GM18526 (cell line): ENCODE data around the gene ZNF853.

Experiments used
- POLR2A ChIP-seq: IDR thresholded peaks from 3 replicates; pipeline ENCODE4 v1.6.1; 2011; ENCODE audit not compliant: insufficient read length; ENCODE audit errors: extremely low read depth

The ZNF853 gene

DNA sequence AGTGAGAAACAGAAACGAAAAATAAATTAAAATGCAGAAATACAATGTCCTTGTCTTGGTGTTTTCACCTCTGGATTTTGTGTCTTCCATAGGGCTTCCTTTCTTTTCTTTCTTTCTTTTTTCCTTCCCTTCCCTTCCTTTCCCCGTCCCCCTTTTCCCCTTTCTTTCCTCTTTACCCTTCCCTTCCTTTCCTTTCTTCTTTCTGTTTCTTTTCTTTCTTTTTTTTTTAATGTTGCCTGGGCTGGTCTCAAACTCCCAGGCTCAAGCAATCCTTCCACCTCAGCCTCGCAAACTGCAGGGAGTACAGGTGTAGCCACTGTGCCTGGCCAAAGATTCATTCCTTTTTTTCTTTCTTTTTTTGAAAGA is 8.8 kb downstream of the ZNF853 start:
- no peak for TF ChIP-seq POLR2A

DNA sequence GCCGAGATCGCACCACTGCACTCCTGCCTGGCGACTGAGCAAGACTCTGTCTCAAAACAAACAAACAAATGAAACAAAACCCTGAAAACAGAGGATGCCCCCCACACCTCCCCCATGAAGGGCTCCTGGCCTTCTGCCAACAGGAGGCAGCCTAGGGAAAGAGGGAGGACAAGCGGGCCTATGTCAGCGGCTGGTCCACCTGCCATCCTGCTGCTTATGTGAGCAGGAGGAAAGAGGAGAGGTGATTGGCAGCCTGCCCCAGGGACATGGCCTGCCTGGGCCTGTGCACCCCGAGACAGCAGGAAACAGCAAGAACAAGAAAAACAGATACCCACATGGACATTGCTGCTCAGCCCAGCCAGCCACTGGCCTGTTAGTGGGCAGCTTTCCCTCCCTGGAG is 12.6 kb downstream of the ZNF853 start:
- no peak for TF ChIP-seq POLR2A

DNA sequence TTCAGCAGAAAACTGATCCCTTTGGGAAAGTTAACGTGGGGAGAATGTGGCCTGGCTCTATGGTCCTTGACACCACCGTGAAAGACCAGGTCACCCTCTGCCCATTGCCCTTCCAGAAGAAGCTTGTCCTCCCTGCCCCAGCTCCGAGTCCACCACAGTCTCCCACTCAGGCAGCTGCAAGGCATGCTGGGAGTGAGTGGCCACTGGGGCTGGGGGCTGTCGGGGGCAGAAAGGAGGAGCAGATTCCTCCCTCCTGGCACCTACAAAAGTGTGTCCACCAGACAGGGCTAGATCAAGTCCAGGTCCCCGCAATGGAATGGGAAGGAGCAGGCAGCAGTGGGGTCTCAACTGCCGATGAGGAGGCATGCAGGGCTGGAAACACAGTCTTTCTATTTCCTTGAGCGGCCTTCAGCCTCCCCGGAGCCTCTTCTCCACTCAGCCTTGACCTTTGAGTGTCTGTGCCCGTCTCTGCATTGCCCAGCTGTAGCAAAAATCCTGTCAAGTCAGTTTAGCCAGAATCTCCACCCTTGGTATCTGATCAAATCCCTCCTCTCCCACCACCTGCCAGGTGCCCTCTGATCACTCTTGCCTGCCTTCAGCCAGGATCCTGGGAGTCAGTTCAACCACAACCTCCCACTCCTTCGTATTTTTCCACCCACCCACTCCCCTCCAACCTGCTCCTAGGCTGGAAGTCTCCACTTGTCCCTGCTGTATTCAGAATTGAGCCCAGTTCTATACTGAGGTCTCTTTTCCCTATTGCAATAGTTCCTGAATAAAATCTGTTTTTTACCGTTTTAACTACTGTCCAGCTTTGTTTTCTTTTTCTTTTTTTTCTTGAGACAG is 14.8 kb downstream of the ZNF853 start:
- no peak for TF ChIP-seq POLR2A

DNA sequence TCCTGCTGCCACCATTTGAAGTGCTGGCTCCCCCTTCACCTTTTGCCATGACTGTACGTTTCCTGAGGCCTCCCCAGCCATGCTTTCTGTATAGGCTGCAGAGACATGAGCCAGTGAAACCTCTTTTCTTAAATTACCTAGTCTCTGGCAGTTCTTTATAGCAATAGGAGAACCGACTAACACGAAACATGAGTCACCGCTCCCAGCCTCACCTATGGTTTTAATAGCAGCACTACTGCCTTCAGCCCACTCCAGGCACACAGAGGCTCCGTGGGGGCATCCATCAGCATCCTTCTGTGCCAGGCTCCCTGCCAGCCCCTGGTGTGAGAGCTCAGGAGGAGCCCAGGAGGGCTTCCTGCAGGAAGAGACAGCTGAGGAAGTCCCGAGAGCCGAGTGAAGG is 16.2 kb downstream of the ZNF853 start:
- TF ChIP-seq POLR2A = no peak

DNA sequence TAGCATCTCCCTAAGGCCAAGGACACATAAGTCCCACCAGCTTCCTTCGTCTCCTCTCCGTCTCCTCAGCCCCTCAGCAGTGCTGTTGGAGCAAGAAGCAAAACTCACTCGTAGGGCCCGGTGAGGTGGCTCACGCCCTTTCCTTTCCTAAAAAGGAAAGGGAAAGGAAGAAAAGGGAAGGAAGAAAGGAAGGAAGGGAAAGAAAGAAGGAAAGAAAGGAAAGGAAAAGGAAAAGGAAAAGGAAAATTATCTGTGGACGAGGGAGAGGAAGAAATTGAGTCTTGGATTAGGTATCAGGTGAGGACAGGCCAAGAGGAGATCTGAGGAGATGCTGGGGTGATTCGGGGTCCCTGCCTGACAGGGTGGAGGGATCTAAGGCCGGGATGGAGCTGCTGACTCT is 18.6 kb downstream of the ZNF853 start:
- no peak for TF ChIP-seq POLR2A

DNA sequence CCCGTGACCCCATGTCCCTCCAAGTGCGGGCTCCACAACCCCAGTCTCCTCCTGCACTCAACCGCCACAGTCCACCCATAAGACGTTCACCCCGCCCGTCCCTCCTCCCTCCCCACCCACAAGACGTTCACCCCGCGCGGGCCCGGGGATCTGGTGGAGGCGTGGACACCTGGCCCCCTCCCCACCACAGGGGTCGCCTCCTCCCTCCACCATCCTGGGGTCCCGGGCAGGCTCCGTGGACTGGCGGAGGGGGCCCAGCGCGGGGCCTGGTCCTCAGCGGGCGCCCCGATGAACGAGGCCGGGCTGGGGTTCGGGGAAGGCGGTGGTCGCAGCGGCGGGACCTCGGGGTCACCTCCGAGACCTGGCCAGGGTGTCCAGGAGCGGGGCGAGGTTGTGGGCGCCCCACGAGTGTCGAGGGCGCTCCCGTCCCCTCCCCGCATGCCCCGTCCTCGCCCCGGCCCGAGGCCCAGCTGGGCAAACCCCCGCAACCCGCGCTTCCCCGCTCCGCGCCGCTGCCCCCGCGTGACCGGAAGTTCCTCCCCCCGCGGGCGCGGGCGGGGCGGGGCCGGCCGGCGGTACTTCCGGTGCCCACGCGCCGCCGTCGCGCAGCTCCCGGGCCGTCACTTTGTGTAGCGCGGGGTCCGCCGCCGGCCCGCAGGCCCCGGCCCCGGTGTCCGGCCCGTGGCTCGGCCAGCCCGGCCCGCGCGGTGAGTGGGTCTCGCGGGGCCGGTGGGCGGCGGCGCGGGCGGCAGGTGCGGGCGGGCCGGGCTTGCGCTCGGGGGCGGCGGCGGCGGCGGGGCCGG is 21.5 kb downstream of the ZNF853 start, which contains the start of gene ZNF316:
Gene ZNF316 (plus strand): TSS at position 578 of the 803 bp plus-strand sequence. CDS start 5,092 bp downstream, outside the sequence.
- peak; percentile 70 for TF ChIP-seq POLR2A

DNA sequence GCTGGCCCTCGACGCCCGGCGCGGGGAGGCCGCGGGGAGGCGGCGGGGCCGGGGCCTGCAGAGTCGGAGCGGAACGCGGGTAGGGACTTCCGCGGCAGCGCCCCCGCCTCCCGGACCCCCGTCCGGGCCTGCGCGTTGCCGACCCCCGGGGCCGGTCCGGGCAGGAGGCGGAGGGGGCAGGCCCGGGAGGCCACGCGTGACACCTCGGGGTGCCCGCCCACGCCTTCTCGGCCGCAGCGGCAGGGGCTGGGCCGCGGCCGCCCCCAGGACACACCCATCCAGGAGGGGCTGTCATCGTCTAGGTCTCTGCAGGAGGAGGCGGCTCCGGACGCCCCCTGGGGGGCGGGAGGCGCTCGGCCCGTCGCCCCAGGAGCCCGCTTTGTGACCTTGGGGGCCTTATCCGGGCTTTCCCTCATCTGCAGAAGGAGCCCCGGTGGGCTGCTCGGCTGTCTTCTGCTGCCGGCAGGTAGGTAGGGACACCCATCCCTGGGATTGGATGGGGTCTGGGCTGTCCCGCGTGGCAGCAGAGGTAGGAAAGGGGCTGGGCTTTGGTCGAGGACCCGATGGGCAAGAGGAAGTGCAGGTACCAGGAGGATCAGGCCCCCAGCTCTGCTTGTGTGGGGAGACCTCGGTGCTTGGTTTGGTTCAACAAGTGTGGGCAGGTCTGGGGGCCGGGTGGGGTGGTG is 22.3 kb downstream of the ZNF853 start:
- no peak for TF ChIP-seq POLR2A

DNA sequence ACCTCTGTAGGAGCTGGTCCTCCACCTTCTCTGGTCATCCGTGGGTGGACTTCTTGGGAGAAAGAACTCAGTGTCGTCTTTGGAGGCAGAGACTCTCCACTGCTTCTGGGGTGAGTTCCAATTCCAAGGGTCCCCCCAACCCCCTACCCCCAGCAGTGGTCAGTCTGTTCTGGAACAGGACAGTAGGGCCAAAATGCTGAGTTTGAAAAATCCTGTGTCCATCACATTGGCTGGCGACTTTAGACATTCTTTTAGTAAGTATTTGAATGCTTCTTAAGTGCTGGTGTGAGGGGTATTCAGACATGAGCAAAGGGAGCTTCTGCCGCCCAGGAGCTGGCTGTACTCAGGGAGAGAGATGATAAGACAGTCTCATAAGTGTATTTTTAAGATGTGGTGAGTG is 23.6 kb downstream of the ZNF853 start:
- TF ChIP-seq POLR2A = no peak

DNA sequence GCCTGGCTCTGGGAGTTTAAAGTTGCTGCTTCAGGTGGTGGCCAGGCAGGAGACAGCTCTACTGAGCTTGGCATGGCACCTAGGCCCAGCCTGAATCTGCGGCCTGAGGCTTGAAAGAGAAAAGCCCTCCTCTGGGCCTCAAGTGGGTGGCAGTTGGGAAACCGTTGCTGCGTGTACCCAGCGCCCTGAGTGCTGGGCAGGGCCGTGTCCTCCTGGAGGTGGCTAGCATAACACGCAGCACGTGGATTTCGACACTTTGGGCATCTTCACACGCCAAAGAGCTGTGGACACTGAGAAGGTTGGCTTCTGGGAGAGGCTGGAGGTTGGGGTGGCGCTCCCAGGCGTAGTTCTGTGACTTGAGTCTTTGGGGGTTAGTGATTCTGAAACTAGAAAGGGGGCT is 24.2 kb downstream of the ZNF853 start:
- TF ChIP-seq POLR2A = no peak

DNA sequence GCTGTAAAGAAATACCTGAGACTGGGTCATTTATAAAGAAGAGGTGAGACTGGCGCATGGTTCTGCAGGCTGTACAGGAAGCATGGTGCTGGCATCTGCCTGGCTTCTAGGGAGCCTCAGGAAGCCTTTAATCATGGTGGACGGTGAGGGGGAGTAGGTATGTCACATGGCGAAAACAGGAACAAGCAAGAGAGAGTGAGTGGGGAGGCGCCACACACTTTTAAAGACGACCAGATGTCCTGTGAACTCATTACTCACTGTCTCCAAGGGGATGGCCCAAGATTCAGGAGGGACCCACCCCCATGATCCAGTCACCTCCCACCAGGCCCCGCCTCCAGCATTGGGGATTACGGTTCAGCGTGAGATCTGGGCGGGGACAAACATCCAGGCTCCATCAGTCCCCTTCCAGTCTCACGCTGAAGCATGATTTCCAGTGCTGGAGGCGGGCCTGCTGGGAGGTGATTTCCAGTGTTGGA is 24.9 kb downstream of the ZNF853 start:
- TF ChIP-seq POLR2A = no peak

DNA sequence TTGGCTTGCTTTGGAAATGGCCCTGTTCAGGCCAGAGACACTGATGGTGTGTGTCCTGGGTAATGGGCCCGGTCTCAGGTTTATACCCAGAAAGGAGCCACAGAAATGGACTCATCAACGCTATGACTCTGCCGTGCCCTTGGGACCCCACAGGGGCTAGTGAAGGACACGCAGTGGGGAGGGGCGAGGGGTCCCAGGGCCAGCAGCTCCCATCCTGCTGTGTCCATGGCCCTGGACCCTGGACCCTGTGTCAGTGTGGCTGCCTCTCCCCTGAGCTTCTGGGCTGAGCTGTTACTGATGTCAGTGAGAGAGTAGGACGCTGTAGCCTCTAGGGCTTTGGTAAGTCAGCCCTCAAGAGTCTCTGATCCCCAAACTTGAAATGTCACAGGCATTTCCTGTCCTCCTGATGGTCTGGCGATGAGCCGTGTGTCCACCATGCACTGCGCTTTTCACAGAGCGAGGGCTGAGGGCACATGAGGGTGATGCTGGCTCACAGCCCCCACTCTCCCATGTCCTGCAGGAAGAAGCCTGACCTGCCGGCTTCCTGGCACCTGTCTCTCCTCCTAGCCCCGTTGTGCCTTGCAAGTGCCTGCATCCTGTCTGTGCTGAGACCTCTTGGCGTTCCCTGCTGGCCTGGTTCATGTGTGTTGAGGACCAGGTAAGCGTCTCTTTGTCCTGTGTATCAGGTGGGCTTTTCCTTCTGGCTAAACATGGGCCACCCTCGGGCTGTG is 26.1 kb downstream of the ZNF853 start:
- TF ChIP-seq POLR2A = no peak

DNA sequence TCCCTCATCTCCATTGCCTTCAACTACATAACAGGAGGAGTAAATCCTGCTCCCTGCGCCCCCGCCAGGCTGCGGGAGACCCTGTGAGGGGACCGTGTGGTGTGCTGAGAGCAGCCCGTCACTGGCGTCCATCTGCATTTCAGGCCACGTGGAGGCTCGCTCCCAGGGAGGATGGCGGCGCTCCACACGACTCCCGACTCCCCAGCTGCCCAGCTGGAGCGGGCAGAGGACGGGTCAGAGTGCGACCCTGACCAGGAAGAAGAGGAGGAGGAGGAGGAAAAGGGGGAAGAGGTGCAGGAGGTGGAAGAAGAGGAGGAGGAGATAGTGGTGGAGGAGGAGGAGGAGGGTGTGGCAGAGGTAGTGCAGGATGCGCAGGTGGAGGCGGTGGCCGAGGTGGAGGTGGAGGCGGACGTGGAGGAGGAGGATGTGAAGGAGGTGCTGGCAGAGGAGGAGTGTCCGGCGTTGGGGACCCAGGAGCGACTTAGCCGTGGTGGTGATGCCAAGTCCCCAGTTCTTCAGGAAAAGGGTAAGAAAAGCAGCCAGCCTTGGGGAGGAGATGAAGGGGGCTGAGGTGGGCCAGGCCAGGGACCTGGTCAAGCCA is 26.9 kb downstream of the ZNF853 start:
- no peak for TF ChIP-seq POLR2A

DNA sequence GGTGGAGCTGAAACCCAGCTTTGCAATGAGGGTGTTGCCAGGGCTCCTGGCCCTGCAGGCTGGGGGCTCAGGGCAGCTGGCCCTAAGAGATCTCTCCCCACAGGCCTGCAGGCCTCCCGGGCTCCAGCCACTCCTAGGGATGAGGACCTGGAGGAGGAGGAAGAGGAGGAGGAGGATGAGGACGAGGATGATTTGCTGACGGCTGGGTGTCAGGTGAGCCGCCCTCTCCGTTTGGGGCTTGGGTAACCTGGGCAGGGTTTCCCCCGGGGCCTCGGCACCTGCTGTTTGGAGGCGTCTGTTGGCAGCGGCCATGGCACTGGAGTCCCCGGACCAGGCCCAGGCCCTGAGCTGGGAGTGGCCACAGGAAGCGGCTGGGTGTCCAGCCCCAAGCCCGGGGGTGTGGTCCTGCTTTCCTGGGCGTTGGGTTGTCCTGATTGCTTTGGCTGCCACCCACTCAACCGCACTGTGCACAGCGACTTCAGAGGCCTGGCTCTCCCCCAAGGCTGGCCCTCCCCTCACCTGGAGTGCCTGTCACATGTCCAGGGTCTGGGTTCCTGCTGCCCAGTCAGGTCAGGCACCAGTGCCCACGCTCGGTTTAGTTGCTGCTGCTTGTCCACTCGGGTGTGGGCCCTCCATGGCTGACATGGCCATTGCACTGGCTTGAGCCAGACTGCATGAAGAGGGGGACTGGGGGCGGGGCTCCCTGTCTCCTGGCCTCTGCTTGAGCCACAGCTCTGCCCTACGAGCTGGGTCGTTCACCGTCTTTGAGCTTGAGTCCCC is 27.6 kb downstream of the ZNF853 start:
- no peak for TF ChIP-seq POLR2A
